Gastrocnemius medialis (tissue), 4 donors: ENCODE measurements around the gene PPIA.

ENCODE experiments used
- CTCF ChIP-seq, 5 experiments: fragments of 450-650 bp in 3 of 5; fragments of 200-600 bp in 2 of 5; sonication (generic) in 2 of 5; IDR thresholded peaks in 4 of 5; conservative IDR thresholded peaks in 1 of 5; 1 replicate in 4 of 5; 2 replicates in 1 of 5; pipeline ENCODE4 v1.5.1; 2016 to 2019; ENCODE audit warnings: antibody characterized with exemption in 5 of 5, mild to moderate bottlenecking in 3 of 5, moderate library complexity in 3 of 5
- POLR2A ChIP-seq, 2 donors: fragments of 450-650 bp; IDR thresholded peaks; one replicate each; pipeline ENCODE4 v1.6.1; 2017; ENCODE audit warnings: antibody characterized with exemption in 2 of 2, mild to moderate bottlenecking in 2 of 2, moderate library complexity in 2 of 2

- TF ChIP-seq CTCF (IDR thresholded peaks at IDR 0.05 in 4 of 5, conservative IDR thresholded peaks at IDR 0.05 in 1 of 5) (no peak), POLR2A (IDR thresholded peaks at IDR 0.05) (no peak)
Observed at GRCh38 chr7:44789990-44790389, 6.5 kb upstream of the PPIA start.
